ENCODE measurements around the gene DYDC2.

DYDC2 gene

DNA sequence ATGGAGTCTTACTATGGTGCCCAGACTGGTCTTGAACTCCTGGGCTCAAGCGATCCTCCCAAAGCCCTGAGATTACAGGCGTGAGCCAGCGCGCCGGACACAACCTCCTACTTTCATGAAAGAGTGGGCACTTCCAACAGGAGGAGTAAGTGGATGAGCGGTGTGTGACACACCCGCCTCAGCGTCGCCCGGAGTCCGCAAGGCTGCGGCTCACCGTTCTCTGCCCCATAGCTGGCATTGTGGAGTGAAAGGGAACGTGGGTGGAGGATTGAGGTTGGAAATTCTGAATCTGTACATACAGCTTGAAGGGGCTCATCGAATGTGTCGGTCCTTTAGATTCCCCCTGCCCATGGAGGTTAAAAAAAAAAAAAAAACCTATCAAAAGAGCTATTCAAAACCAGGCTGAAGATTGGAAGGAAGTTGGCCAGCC lies 51.2 kb downstream of the DYDC2 start:
- TF ChIP-seq TCF12 (IDR thresholded peaks at IDR 0.05; ENCODE audit: low read depth): no peak
- TF ChIP-seq FOXM1 (IDR thresholded peaks at IDR 0.05; ENCODE audit: borderline replicate concordance, low read depth): no peak
- TF ChIP-seq NFIC (IDR thresholded peaks at IDR 0.05): no peak
- TF ChIP-seq CEBPB (IDR thresholded peaks at IDR 0.05): no peak
- TF ChIP-seq, protein P1, sequence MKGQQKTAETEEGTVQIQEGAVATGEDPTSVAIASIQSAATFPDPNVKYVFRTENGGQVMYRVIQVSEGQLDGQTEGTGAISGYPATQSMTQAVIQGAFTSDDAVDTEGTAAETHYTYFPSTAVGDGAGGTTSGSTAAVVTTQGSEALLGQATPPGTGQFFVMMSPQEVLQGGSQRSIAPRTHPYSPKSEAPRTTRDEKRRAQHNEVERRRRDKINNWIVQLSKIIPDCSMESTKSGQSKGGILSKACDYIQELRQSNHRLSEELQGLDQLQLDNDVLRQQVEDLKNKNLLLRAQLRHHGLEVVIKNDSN (IDR thresholded peaks at IDR 0.05): no peak
- no peak for TF ChIP-seq YY1 (IDR thresholded peaks at IDR 0.05; ENCODE audit: low read depth)
- TF ChIP-seq EP300 (IDR thresholded peaks at IDR 0.05; ENCODE audit: borderline replicate concordance): no peak
- TF ChIP-seq, protein P2, sequence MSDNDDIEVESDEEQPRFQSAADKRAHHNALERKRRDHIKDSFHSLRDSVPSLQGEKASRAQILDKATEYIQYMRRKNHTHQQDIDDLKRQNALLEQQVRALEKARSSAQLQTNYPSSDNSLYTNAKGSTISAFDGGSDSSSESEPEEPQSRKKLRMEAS (IDR thresholded peaks at IDR 0.05): no peak
- TF ChIP-seq TAF1 (IDR thresholded peaks at IDR 0.05; ENCODE audit: low read depth): no peak
- TF ChIP-seq CREB1 (IDR thresholded peaks at IDR 0.05; ENCODE audit: low read depth): no peak
- TF ChIP-seq, protein P3, sequence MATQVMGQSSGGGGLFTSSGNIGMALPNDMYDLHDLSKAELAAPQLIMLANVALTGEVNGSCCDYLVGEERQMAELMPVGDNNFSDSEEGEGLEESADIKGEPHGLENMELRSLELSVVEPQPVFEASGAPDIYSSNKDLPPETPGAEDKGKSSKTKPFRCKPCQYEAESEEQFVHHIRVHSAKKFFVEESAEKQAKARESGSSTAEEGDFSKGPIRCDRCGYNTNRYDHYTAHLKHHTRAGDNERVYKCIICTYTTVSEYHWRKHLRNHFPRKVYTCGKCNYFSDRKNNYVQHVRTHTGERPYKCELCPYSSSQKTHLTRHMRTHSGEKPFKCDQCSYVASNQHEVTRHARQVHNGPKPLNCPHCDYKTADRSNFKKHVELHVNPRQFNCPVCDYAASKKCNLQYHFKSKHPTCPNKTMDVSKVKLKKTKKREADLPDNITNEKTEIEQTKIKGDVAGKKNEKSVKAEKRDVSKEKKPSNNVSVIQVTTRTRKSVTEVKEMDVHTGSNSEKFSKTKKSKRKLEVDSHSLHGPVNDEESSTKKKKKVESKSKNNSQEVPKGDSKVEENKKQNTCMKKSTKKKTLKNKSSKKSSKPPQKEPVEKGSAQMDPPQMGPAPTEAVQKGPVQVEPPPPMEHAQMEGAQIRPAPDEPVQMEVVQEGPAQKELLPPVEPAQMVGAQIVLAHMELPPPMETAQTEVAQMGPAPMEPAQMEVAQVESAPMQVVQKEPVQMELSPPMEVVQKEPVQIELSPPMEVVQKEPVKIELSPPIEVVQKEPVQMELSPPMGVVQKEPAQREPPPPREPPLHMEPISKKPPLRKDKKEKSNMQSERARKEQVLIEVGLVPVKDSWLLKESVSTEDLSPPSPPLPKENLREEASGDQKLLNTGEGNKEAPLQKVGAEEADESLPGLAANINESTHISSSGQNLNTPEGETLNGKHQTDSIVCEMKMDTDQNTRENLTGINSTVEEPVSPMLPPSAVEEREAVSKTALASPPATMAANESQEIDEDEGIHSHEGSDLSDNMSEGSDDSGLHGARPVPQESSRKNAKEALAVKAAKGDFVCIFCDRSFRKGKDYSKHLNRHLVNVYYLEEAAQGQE (IDR thresholded peaks at IDR 0.05; ENCODE audit: low read depth): no peak
- no peak for TF ChIP-seq TEAD4 (IDR thresholded peaks at IDR 0.05)
- TF ChIP-seq ZBTB7A (IDR thresholded peaks at IDR 0.05; ENCODE audit: low read depth): no peak
- TF ChIP-seq RAD21 (IDR thresholded peaks at IDR 0.05; ENCODE audit: low read depth): no peak
- no peak for TF ChIP-seq EGR1 (IDR thresholded peaks at IDR 0.05)

DNA sequence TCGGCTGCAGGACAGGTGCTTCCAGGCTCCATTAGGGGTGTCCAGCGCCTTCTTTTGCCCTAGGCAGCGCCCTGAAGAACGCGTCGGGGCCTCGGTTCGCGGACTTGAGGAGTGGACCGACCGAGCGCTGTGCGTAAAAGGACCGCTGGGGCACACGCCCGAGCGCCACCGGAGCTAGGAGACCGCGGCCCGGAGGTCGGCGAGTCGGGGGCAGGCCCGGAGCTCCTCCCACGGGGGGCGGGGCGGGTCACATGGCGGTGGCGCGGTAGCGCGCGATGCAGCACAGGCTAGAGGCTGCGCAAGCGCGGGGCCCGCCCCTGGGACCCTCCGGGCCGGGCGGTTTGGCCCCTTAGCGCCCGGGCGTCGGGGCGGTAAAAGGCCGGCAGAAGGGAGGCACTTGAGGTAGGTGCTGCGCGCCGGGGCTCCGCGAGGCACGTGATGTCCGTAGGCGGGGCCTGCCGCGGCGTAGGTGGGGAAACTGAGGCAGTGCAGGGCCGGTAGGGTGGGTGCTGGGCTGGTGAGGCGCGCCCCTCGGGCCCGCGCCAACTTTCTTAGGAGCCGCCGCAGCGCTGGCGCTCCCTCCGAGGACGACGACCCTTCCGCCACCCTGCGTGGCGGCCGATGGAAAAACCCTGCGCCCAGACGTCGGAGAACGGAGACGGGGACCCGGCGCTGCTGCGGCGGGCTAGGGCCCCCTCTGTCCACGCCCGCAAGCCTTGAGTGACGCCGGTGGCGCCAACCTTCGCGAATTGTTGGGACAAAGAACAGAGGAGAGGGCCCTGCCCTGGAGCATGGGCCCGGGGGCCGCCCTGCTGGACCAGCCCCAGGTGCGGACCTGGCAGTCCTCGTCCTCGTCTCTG lies 51.9 kb downstream of the DYDC2 start, which contains the start of gene PRXL2A:
Gene PRXL2A, plus strand, starts transcription at position 310 of the 860 bp plus-strand sequence. CDS start 11,917 bp downstream, outside the sequence.
- peak; percentile 78 for TF ChIP-seq TAF1 (IDR thresholded peaks at IDR 0.05; ENCODE audit: low read depth)
- no peak for TF ChIP-seq FOXM1 (IDR thresholded peaks at IDR 0.05; ENCODE audit: borderline replicate concordance, low read depth)
- TF ChIP-seq CREB1 (IDR thresholded peaks at IDR 0.05; ENCODE audit: low read depth): no peak
- peak; percentile 65; the same call in 1 of the 2 replicates for TF ChIP-seq YY1 (IDR thresholded peaks at IDR 0.05; ENCODE audit: low read depth)
- TF ChIP-seq EGR1 (IDR thresholded peaks at IDR 0.05): no peak; the same call in 1 of the 2 replicates
- TF ChIP-seq, protein P3 (IDR thresholded peaks at IDR 0.05; ENCODE audit: low read depth): no peak
- TF ChIP-seq RAD21 (IDR thresholded peaks at IDR 0.05; ENCODE audit: low read depth): no peak
- TF ChIP-seq ZBTB7A (IDR thresholded peaks at IDR 0.05; ENCODE audit: low read depth): peak; percentile 92
- 0 out of 2 replicates have a peak, but pooled peaks have one; percentile 9 for TF ChIP-seq NFIC (IDR thresholded peaks at IDR 0.05)
- TF ChIP-seq, protein P2 (IDR thresholded peaks at IDR 0.05): peak; percentile 77
- TF ChIP-seq TCF12 (IDR thresholded peaks at IDR 0.05; ENCODE audit: low read depth): peak; percentile 38; the same call in 1 of the 2 replicates
- TF ChIP-seq EP300 (IDR thresholded peaks at IDR 0.05; ENCODE audit: borderline replicate concordance): 0 out of 2 replicates have a peak, but pooled peaks have one; percentile 3
- TF ChIP-seq TEAD4 (IDR thresholded peaks at IDR 0.05): no peak
- TF ChIP-seq CEBPB (IDR thresholded peaks at IDR 0.05): no peak
- TF ChIP-seq, protein P1 (IDR thresholded peaks at IDR 0.05): peak; percentile 96

DNA sequence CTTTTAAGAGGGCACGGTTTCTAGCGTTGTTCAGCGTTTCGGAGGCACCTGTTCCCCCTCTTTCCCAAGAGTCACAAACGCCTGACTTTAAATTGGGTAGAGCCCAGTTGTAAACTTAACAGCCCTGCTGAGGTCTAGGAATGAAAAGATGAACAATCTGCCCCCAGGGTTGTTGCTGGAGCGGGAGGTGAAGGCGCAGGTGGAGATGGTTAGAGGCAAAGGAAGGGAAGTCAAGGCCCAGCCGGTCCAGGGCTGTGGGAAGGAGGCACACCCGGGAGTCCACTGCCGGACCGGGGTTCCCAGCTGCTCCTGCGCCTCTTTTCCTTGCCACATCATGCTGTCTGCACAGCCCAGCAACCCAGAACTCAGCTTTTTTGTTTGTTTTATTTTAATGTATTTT lies 52.5 kb downstream of the DYDC2 start:
- TF ChIP-seq NFIC (IDR thresholded peaks at IDR 0.05) (no peak), TAF1 (IDR thresholded peaks at IDR 0.05; ENCODE audit: low read depth) (no peak), TEAD4 (IDR thresholded peaks at IDR 0.05) (no peak), EP300 (IDR thresholded peaks at IDR 0.05; ENCODE audit: borderline replicate concordance) (no peak), CREB1 (IDR thresholded peaks at IDR 0.05; ENCODE audit: low read depth) (no peak), CEBPB (IDR thresholded peaks at IDR 0.05) (no peak), EGR1 (IDR thresholded peaks at IDR 0.05) (no peak), TCF12 (IDR thresholded peaks at IDR 0.05; ENCODE audit: low read depth) (no peak), RAD21 (IDR thresholded peaks at IDR 0.05; ENCODE audit: low read depth) (no peak), YY1 (IDR thresholded peaks at IDR 0.05; ENCODE audit: low read depth) (no peak), ZBTB7A (IDR thresholded peaks at IDR 0.05; ENCODE audit: low read depth) (no peak), FOXM1 (IDR thresholded peaks at IDR 0.05; ENCODE audit: borderline replicate concordance, low read depth) (no peak)
- TF ChIP-seq, protein P3 (IDR thresholded peaks at IDR 0.05; ENCODE audit: low read depth): no peak
- TF ChIP-seq, protein P2 (IDR thresholded peaks at IDR 0.05): no peak
- TF ChIP-seq, protein P1 (IDR thresholded peaks at IDR 0.05): no peak

Measured in Ishikawa (cell line).